Measurements from ENCODE around the gene RNF182.
"Not testable (repeated sequence)": the region's sequence is repeated elsewhere in the genome, so short reads cannot be mapped to it uniquely, and the experiment has no call there.

Gene RNF182

DNA sequence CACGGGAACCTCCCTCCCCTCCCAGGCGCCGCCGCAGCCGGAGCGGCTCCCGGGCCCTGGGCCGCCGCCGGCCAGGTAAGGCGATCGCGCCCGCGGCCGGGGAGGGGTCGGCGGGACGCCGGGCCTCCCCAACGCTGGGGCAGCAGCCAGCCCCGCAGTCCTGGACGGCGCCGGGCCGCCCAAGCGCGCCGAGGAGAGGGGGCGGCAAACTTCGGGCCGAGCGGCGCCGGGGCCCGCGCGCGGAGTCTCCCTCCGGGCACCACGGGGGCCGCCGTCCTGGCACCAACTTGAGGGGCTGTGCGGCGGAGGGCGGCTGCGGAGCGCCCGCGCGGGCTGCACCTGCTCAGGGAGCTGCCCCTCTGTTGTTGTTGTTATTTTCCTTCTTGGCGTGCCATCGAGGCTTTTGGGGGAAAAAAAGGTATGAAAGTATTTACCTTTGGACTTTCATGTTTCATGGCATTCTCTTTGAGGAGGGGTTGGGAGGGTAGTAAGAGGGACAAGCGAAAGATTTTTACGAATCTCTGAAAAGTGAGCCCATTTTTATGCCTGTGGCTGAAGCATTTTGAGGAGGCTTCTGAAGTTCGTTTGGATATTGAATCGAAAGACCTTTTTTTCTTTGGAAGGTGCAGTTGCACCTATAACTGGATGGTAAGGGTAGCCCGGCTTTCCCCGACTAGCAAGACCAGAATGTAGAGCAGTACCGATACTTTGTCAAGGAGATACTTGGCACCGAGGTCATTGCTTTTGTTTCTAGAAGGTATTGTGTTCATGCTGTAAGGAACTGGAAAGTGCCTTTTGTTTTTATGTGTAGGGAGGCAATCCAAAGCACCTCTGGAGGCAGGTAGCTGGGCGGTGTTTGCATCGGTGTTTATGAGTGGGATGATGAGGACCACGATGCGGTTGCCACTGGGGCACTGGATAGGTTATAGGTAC is at the start of gene RNF182:
RNF182 (plus strand) TSS at position 4 of the 933 bp plus-strand sequence. CDS start 52,168 bp downstream, outside the sequence.
- no peak for DNase-seq (ENCODE audit: low read depth, low spot score)

- no peak for DNase-seq (ENCODE audit: low read depth, low spot score)
Observed at GRCh38 chr6:13877051-13877450, 47.7 kb upstream of the RNF182 start.

GRCh38 chr6:13880061-13880663 is 44.6 kb upstream of the RNF182 start:
- DNase-seq (ENCODE audit: low read depth, low spot score), result not testable (repeated sequence)

- DNase-seq (ENCODE audit: low read depth, low spot score), result no peak
Observed at GRCh38 chr6:13881621-13882165, 43.1 kb upstream of the RNF182 start.

DNA sequence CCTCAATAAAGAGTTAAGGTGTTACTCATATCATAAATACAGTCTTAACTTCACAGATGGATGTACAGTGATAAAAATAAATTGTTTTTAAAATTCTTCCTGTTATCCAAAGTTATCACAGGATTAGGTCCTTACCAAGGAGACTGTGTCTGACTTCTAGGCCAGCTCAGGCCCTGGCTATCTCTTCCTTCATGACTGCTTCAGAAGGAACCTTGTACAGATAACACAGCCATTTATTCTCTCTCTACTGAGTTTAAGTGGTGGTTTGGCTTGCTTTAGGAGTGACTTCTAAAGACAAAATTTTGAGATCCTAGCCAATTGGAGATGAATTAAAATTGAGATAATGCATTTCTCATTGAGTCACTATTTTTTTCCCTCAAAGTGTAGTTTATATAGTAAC is 40.8 kb upstream of the RNF182 start:
- no peak for DNase-seq (ENCODE audit: low read depth, low spot score)

GRCh38 chr6:13884397-13884796 is 40.4 kb upstream of the RNF182 start:
- DNase-seq (ENCODE audit: low read depth, low spot score), result no peak

GRCh38 chr6:13885601-13886000 is 39.2 kb upstream of the RNF182 start:
- no peak for DNase-seq (ENCODE audit: low read depth, low spot score)

DNA sequence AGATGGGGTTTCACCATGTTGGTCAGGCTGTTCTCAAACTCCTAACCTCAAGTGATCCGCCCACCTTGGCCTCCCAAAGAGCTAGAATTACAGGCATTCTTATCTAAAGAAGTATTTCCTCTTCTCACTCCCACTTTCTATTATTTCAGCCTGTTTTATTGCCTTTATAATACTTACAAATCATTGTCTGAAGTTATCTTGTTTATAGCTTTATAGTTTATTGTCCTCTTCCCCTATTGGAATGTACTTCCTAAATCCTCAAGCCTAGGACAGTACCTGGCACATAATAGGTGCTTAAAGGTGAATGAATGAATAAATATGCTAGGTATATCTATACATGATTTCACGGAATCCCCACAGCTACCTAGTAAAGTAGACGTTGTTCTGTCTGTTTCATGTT is 37.8 kb upstream of the RNF182 start:
- no peak for DNase-seq (ENCODE audit: low read depth, low spot score)

- DNase-seq (ENCODE audit: low read depth, low spot score), result no peak
Observed at GRCh38 chr6:13892017-13892645, 32.6 kb upstream of the RNF182 start.

DNA sequence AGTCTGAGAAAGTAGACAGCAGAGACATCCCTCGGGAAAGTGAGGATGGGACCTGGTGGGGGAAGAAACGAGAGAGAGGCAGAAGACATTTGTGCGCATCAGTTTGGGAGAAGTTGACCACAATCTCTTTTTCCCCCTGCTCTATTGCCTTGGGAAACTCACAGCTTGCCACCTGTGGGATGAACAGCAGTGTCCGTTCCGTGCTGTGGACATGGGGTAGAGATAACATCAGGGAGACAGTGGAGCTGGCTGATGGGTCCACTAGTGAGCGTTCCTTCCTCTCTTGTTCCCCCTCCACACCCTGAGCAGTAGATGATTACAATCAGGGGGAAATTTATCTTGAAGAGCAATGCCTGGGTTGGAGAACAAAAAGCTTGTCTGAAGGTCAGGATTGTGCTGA is 21.8 kb upstream of the RNF182 start:
- no peak for DNase-seq (ENCODE audit: low read depth, low spot score)

DNA sequence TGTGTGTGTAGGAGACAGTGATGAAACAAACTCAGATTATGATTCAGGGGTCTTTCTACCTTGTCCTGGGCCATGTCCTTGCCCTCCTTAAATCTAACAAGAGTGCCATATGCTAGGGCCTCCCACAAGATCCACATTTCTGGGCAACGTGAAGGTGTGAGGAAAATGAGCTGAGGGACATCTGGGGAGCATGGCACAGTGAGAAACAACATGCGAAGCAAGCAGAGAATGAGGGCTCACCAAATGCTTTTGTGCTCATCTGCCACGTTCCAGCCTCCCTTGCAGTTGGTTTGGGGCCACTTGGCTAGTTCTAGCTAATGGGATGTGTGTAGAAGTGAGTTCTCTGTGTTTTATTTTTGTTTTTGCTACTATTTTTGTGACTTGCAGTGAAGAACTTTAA is 21.4 kb upstream of the RNF182 start:
- DNase-seq (ENCODE audit: low read depth, low spot score), result no peak

DNA sequence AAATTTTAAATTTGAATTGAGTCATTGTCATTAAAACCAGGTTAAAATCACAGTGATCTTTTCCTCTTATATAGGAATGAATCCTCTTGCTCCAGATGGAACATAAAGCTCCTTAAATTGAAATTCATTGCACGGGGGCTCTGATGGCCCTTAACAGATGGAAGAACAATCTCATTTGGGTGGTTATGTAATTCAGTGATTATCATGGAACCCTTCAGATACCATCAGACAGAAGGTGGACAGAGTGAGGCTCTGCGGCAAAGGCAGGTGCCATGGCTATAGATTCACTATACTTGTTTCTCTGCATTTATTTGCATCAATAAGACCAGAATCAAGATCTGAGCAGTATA is 17.8 kb upstream of the RNF182 start:
- DNase-seq (ENCODE audit: low read depth, low spot score), result no peak

DNA sequence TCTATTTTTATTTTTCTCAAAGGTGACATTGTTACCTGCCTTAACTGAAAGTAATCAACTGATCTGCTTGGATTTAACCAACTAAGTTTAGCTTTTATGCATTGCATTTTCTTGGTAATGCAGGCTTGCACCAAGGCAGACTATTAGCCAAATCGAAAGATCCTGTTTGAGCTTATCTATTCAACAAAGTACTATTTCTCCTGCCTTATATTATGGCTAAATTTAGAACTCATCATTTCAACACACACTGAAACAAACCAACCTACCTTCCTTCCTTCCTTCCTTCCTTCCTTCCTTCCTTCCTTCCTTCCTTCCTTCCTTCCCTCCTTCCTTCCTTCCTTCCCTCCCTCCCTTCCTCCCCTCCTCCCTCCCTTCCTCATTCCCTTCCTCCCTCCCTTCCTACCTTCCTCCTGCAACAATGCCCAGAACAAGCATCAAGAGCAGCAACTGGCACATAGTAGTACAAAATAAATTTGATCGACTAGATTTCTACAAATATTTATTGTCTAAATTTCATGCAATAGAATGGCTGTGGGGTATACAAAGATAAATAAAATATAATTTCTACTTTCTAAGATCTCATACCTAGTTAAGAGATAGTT is 17.0 kb upstream of the RNF182 start:
- DNase-seq (ENCODE audit: low read depth, low spot score), result no peak

DNA sequence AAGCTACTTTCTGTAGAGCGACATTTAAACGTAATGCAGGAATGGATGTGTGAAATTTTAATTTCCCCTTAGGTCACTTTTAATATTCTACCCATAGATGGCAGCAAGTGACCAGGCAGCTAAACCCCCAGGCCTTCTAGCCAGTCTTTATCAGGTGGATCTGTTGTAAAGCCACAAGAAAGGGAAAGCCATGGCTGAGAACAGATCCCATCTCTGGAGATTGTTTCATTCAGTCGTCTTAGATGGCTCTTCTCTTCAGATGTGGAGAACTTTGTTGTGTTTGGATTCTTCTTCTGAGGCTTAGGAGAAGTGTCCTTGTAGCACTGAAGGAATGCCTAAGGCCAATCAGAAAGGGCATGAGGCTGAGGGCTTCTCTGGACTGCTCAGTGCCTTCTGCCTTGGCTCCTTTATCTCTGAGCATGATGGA is 15.8 kb upstream of the RNF182 start:
- peak; percentile 24 for DNase-seq (ENCODE audit: low read depth, low spot score)

DNA sequence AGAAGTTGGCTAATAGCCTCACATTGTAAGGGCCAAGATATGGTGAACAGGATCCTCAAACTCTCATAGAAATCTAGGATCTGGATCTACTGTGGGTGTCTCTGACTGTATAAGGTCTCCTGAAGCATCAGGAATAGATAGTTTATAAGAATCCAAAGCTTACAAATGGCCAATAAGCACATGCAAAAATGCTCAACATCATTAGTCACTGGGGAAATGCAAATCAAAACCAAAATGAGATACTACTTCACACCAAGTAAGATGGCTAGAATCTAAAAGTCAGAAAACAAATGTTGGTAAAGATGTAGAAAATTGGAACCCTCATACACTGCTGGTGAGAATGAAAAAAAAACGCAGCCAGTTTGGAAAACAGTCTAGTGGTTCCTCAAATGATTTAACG is 14.3 kb upstream of the RNF182 start:
- DNase-seq (ENCODE audit: low read depth, low spot score), result no peak

GRCh38 chr6:13911337-13911736 is 13.4 kb upstream of the RNF182 start:
- DNase-seq (ENCODE audit: low read depth, low spot score), result no peak

- no peak for DNase-seq (ENCODE audit: low read depth, low spot score)
Observed at GRCh38 chr6:13913226-13914001, 11.3 kb upstream of the RNF182 start.

- no peak for DNase-seq (ENCODE audit: low read depth, low spot score)
Observed at GRCh38 chr6:13914351-13914750, 10.4 kb upstream of the RNF182 start.

- DNase-seq (ENCODE audit: low read depth, low spot score), result no peak
Observed at GRCh38 chr6:13915561-13916229, 9.1 kb upstream of the RNF182 start.

DNA sequence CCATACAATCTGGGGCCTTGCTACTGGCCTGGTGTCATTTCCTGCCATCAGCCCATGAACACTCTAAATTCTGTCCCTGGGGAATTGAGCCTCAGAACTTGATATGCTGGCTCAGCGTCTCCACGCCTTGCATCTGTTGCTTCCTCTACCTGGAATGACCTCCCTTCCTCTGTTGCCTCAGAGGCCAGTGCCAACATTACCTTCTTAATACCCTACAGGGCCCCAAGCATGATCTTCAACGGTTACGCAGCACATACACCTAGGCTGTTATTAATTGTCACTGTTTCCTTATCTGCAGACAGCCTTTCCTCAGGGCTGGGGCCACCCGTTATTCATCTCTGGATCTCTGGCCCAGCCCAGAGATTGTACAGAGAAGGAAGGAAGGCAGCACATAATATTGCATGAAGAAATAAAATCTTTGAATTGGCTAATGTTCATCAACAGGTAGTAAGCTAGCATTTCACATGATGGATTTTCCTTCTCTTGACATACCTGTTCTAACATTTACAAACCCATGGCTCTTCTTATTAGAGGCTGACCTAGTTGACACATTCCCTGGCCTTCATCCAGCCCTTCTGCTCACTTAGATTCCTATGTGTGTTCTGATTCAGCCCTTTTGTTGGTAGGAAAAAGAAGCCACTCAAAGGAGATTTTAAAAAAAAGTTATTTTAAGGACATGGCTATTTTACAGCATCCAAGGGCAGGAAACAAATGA is 8.4 kb upstream of the RNF182 start:
- DNase-seq (ENCODE audit: low read depth, low spot score), result no peak

Measured in brain pericyte (primary cell).